Brain microvascular endothelial cell (primary cell): ENCODE results near the gene HMCN1.
"Not testable (repeated sequence)": the region's sequence is repeated elsewhere in the genome, so short reads cannot be mapped to it uniquely, and the experiment has no call there.

Source experiments
- DNase-seq: peaks from one replicate; pipeline ENCODE4 v3.0.0-alpha.2; 2020
- H3K27ac ChIP-seq: fragments of 250-450 bp; sonication (Bioruptor Pico); 2 replicates; pipeline ENCODE4 v1.5.1; 2020; ENCODE audit warnings: mild to moderate bottlenecking, moderate library complexity
- H3K27me3 ChIP-seq: fragments of 250-450 bp; sonication (Bioruptor Pico); replicated peaks from 2 replicates; pipeline ENCODE4 v1.5.1; 2020; ENCODE audit warnings: mild to moderate bottlenecking
- H3K36me3 ChIP-seq: fragments of 250-450 bp; sonication (Bioruptor Pico); replicated peaks from 2 replicates; pipeline ENCODE4 v1.5.1; 2020; ENCODE audit warnings: mild to moderate bottlenecking
- H3K4me3 ChIP-seq: 2 replicates; pipeline ENCODE4 v1.5.1; 2011; ENCODE audit warnings: low read depth, mild to moderate bottlenecking, control low read depth, low read length, moderate library complexity
- in situ Hi-C: cut with HindIII; loops from 2 replicates; pipeline ENCODE4 v1.10.0; 2017; ENCODE audit warnings: low sequenced_read_pairs, low pct_ligation_motif_present
- TF ChIP-seq, protein P1 (sequence below): IDR thresholded peaks from 2 replicates; pipeline ENCODE4 v1.5.1; 2011; ENCODE audit warnings: low read depth, mild to moderate bottlenecking, moderate library complexity, low read length, control low read depth, inconsistent platforms; ENCODE audit errors: missing control alignments

The HMCN1 gene

DNA sequence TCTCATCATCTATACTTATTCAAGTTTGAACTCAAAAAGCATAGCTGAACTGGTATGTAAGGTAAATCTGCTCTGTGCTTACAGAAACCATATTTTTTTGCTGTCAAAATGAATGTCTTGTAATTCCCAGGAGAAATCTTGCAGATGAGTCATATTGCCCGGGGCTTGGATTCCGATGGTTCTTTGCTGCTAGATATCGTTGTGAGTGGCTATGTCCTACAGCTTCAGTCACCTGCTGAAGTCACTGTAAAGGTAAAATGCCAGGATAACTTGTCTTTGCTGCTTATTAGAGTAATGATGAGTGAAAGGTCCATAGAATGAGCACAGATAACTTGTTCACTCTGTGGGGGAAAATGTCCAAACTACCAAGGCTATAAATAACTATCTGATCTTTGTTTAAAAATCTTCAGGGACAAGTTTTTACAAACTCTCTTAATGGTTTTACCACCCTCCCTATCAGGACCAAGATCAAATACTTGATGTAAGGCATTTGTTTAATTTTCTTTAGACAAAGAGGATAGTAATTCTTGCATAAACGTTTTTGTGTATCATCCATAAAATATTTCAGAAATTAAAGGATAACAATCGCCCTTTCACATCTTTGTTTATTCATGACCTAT is 418.5 kb downstream of the HMCN1 start:
- peak overlapping the region; percentile 2 for H3K27ac ChIP-seq

DNA sequence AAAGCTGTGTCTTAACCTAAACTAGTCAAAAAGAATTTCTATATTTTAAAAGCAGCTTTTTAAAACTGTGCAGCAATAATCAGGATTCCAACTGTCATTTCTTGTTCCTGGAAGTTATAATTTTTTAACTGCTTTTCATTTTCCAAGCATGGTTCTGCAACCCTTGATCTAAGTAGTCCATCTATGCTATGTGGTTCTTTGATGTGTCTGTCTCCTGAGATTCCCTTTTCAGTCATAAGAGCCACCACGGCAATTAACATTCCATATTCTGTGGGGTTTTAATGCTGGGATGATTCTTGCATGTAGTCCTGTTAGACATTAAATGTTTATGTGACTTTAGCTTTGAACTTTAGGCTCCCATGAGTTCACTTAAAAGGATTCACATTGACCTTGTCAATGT is 420.5 kb downstream of the HMCN1 start:
- H3K27ac ChIP-seq, result no peak overlapping the region
- no peaks in the 10 kb centered on the region for H3K27me3 ChIP-seq
- in situ Hi-C loops, result no loop called here
- TF ChIP-seq, protein P1, sequence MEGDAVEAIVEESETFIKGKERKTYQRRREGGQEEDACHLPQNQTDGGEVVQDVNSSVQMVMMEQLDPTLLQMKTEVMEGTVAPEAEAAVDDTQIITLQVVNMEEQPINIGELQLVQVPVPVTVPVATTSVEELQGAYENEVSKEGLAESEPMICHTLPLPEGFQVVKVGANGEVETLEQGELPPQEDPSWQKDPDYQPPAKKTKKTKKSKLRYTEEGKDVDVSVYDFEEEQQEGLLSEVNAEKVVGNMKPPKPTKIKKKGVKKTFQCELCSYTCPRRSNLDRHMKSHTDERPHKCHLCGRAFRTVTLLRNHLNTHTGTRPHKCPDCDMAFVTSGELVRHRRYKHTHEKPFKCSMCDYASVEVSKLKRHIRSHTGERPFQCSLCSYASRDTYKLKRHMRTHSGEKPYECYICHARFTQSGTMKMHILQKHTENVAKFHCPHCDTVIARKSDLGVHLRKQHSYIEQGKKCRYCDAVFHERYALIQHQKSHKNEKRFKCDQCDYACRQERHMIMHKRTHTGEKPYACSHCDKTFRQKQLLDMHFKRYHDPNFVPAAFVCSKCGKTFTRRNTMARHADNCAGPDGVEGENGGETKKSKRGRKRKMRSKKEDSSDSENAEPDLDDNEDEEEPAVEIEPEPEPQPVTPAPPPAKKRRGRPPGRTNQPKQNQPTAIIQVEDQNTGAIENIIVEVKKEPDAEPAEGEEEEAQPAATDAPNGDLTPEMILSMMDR, result no peak
- no peak for DNase-seq
- no peak overlapping the region for H3K4me3 ChIP-seq
- H3K36me3 ChIP-seq, result no peaks in the 10 kb centered on the region

More for the DNA sequence above, 418.5 kb downstream of the HMCN1 start:
- in situ Hi-C loops, result no loop called here
- no peaks in the 10 kb centered on the region for H3K36me3 ChIP-seq
- no peak overlapping the region for H3K4me3 ChIP-seq
- no peaks in the 10 kb centered on the region for H3K27me3 ChIP-seq
- DNase-seq, result peak; percentile 83
- TF ChIP-seq, protein P1, result no peak

DNA sequence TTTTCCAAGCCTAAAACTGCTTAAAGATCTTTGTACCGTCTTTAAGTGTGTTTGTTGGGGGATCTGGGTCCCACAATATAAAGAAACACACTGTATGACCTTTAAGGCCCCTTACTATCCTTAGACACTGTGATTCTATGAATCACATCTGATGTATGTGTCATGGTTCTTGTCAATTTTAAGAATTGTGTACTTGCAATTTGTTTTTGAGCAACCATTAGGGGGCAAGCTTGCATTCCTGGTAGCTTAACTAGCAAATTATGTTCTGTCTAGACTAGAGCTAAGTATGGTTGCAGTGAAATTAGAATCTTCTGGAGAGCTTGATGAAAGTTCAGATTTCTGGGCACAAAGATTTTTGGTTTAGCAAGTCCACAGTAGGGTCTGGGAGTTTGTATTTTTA is 421.4 kb downstream of the HMCN1 start:
- DNase-seq, result peak; percentile 77
- Histone ChIP-seq H3K4me3 (no peak overlapping the region), H3K27ac (peak overlapping the region; percentile 19), H3K36me3 (no peaks in the 10 kb centered on the region), H3K27me3 (no peaks in the 10 kb centered on the region)
- TF ChIP-seq, protein P1, result peak; percentile 62
- in situ Hi-C loops, result no loop called here

DNA sequence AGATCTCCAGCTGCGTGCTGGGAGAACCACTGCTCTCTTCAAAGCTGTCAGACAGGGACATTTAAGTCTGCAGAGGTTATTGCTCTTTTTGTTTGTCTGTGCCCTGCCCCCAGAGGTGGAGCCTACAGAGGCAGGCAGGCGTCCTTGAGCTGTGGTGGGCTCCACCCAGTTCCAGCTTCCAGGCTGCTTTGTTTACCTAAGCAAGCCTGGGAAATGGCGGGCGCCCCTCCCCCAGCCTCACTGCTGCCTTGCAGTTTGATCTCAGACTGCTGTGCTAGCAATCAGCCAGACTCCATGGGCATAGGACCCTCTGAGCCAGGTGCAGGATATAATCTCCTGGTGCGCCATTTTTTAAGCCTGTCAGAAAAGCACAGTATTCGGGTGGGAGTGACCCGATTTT is 428.7 kb downstream of the HMCN1 start:
- DNase-seq, H3K27me3 ChIP-seq, H3K27ac ChIP-seq, H3K4me3 ChIP-seq, in situ Hi-C loops, H3K36me3 ChIP-seq: not testable (repeated sequence)

DNA sequence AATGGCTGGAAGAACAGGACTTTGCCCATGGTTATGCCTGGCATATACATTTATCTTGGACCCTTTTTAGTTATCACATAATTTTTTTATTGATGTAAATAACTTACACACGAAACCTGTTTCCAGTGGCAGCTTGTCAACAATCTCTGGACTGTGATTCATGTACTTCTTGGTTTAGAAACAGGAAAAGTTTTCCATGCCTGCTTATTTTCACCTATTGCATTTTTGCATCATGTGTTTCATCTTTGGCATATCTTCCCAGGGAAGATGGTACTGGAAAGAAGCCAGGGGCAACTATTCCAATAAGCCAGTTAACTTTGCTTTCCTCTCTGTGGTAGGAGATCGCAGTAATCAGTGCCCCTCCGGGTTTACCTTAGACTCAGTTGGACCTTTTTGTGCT is 430.6 kb downstream of the HMCN1 start:
- no peak for DNase-seq
- no peak overlapping the region for H3K27ac ChIP-seq
- no peak overlapping the region for H3K4me3 ChIP-seq
- TF ChIP-seq, protein P1, result no peak
- no peaks in the 10 kb centered on the region for H3K36me3 ChIP-seq
- no peaks in the 10 kb centered on the region for H3K27me3 ChIP-seq
- in situ Hi-C loops, result no loop called here

DNA sequence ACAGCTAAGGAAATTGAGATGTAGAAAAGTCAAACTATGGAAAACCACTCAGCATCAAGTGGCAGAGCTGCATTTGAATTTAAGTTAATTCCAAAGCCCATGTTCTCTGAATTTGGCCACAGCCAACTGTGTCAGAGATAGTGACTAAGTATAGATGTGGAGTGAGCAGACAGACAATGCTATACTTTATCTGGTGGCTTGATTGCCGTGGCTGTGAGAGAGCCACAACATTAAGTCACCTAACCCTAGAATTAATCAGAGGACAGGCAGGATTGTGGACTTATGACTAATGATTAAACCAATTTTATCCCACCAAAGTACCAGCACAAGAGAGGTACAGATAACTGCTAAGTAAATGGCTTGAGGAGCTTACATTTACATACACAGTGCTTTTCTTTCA is 431.1 kb downstream of the HMCN1 start:
- TF ChIP-seq, protein P1, result no peak
- no peaks in the 10 kb centered on the region for H3K36me3 ChIP-seq
- DNase-seq, result peak; percentile 31
- in situ Hi-C loops, result no loop called here
- no peak overlapping the region for H3K27ac ChIP-seq
- no peak overlapping the region for H3K4me3 ChIP-seq
- no peaks in the 10 kb centered on the region for H3K27me3 ChIP-seq
